BE2C (cell line): Measurements from ENCODE around the gene ENTPD6.
"Not testable (repeated sequence)": the region's sequence is repeated elsewhere in the genome, so short reads cannot be mapped to it uniquely, and the experiment has no call there.

Experiments used
- DNase-seq: peaks from one replicate; pipeline ENCODE4 v3.0.0-alpha.2; 2020
- H3K27me3 ChIP-seq: fragments of 250-450 bp; sonication (Bioruptor Pico); 2 replicates; pipeline ENCODE4 v1.5.1; 2020; ENCODE audit warnings: mild to moderate bottlenecking
- H3K36me3 ChIP-seq: fragments of 250-450 bp; sonication (Bioruptor Pico); 2 replicates; pipeline ENCODE4 v1.5.1; 2020; ENCODE audit warnings: mild to moderate bottlenecking
- H3K4me1 ChIP-seq: fragments of 250-450 bp; sonication (Bioruptor Pico); 2 replicates; pipeline ENCODE4 v1.5.1; 2020
- H3K4me3 ChIP-seq: 2 replicates; pipeline ENCODE4 v1.5.1; 2011; ENCODE audit warnings: low read depth, low read length
- H3K9me3 ChIP-seq: fragments of 250-450 bp; sonication (Bioruptor Pico); 2 replicates; pipeline ENCODE4 v1.5.1; 2020
- TF ChIP-seq, protein P1 (sequence below): IDR thresholded peaks from 2 replicates; pipeline ENCODE4 v1.5.1; 2012; ENCODE audit warnings: mild to moderate bottlenecking, low read depth, low read length

Gene ENTPD6

DNA sequence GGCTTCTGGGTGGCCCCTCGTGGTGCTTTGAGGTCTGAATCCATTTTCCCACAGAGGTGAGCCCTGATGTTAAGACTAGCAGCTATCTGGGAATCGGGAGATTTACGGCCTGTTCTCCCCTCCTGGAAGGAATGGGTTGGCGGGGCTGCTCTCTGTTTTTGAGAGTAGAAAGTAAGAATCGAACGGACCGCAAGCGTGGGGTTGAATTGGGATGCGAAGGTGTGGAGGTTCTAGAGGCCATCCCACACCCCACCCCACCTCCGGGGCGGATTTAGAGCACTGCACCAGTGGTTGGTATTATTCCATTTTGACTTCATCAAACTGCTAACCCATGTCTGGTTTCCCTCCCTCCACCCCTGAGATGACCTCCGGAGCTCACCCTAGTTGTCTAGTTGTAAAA is 63.8 kb downstream of the ENTPD6 start:
- peaks cover 25% of the 10 kb centered on the region for H3K36me3 ChIP-seq
- TF ChIP-seq, protein P1, sequence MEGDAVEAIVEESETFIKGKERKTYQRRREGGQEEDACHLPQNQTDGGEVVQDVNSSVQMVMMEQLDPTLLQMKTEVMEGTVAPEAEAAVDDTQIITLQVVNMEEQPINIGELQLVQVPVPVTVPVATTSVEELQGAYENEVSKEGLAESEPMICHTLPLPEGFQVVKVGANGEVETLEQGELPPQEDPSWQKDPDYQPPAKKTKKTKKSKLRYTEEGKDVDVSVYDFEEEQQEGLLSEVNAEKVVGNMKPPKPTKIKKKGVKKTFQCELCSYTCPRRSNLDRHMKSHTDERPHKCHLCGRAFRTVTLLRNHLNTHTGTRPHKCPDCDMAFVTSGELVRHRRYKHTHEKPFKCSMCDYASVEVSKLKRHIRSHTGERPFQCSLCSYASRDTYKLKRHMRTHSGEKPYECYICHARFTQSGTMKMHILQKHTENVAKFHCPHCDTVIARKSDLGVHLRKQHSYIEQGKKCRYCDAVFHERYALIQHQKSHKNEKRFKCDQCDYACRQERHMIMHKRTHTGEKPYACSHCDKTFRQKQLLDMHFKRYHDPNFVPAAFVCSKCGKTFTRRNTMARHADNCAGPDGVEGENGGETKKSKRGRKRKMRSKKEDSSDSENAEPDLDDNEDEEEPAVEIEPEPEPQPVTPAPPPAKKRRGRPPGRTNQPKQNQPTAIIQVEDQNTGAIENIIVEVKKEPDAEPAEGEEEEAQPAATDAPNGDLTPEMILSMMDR: no peak
- DNase-seq: no peak
- H3K27me3 ChIP-seq: no peaks in the 10 kb centered on the region
- H3K4me1 ChIP-seq: peaks cover 12% of the 10 kb centered on the region
- H3K9me3 ChIP-seq: no peaks in the 10 kb centered on the region
- no peak overlapping the region for H3K4me3 ChIP-seq

DNA sequence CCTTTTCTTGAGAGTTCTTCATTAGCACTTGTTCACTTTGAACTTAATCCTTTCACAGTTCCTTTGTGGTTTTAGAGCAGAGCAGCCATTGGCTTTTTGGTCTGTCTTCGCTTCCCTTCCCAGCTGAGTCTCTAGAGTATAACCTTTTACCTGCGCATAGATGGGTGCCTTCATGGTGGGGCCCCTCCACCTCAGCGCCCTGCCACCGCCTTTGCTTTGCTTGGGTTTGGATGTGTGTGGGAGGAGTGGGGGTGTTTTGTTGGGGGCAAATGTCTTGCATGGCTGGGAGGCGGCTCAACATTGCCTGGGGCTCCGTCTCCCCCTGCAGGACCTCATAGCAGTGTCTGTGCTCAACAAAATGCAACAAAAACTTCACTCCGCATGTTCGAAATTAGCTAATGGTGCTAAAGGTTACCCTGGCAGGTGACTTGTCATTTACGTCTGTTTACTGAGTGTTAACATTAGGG is 64.3 kb downstream of the ENTPD6 start:
- DNase-seq: no peak
- Histone ChIP-seq H3K4me1 (peaks cover 11% of the 10 kb centered on the region), H3K36me3 (peaks cover 25% of the 10 kb centered on the region), H3K27me3 (no peaks in the 10 kb centered on the region), H3K4me3 (no peak overlapping the region), H3K9me3 (no peaks in the 10 kb centered on the region)
- TF ChIP-seq, protein P1: no peak

DNA sequence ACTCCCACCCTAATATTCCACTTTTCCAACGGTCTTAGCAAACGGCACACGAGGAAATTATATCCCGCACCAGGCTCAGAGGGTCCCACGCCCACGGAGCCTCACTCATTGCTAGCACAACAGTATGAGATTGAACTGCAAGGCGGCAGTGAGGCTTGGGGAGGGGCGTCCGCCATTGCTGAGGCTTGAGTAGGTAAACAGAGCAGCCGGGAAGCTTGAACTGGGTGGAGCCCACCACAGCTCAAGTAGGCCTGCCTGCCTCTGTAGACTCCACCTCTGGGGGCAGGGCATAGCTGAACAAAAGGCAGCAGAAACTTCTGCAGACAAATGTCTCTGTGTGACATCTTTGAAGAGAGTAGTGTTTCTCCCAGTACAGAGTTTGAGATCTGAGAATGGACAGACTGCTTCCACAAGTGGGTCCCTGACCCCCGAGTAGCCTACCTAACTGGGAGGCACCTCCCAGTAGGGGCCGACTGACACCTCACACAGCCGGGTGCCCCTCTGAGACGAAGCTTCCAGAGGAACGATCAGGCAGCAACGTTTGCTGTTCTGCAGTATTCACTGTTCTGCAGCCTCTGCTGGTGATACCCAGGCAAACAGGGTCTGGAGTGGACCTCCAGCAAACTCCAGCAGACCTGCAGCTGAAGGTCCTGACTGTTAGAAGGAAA is 65.4 kb downstream of the ENTPD6 start:
- not testable (repeated sequence) for H3K4me1 ChIP-seq, H3K9me3 ChIP-seq, H3K4me3 ChIP-seq, H3K27me3 ChIP-seq, DNase-seq
- peaks cover 25% of the 10 kb centered on the region for H3K36me3 ChIP-seq

DNA sequence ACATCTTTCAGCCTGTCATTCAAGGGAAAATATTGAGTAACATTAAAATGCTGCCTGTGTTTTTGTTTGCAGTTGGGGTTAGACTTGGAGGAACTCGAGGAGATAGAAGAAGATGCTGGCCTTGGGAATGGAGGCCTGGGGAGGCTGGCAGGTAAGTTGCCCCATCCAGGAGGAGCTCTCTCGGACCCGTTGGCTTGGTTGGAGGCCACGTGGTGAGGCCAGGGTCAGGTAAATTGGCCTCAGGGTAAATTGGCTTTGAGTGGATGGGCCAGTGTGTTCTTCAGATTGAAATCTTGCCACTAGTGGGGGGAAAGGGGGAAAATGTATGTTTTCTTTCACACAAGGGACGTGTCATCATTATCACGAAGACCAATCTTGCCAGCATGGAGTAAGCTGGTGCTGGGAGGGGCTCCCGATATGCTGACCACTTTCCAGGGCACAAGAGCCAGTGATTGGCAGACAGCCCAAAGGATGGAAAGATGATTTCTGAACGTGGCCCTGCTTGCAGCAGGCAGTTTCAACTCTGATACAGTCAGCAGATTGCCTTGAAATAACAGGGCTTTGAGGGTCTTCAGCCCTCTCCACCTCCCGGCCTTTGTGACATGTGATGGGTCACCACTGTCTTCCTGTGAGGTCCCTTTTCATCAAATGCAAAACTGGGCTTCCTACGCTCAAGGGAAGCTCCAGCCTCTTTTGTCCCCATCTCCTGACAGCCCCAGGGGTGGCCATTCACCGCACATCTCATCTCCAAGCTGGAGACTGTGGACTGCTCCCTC is 73.7 kb downstream of the ENTPD6 start:
- Histone ChIP-seq H3K4me3 (no peak overlapping the region), H3K27me3 (no peaks in the 10 kb centered on the region), H3K36me3 (peaks cover 36% of the 10 kb centered on the region), H3K9me3 (no peaks in the 10 kb centered on the region), H3K4me1 (peaks cover 2% of the 10 kb centered on the region; the same call in 1 of the 2 replicates)
- peak; percentile 13 for DNase-seq
- TF ChIP-seq, protein P1: no peak

DNA sequence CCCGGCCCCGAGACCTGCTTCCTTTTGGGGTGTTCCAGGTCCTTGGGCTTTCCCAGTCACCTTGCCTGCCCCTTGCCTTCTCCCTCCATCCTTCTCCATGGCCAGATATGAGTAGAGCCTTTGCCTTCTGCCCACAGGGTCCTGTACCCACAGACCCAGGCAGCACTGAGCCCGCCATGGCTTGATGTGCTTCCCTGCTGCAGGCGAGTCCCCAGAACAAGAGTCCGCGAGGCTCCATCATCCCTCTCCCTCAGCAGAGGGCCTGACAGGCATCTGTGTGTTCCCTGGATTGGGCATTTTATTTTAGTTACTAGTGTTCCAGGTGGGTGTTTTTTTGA is 74.3 kb downstream of the ENTPD6 start:
- DNase-seq: peak; percentile 3
- Histone ChIP-seq H3K36me3 (peaks cover 41% of the 10 kb centered on the region), H3K4me1 (peaks cover 5% of the 10 kb centered on the region; the same call in 1 of the 2 replicates), H3K27me3 (no peaks in the 10 kb centered on the region), H3K9me3 (no peaks in the 10 kb centered on the region), H3K4me3 (no peak overlapping the region)
- TF ChIP-seq, protein P1: no peak

DNA sequence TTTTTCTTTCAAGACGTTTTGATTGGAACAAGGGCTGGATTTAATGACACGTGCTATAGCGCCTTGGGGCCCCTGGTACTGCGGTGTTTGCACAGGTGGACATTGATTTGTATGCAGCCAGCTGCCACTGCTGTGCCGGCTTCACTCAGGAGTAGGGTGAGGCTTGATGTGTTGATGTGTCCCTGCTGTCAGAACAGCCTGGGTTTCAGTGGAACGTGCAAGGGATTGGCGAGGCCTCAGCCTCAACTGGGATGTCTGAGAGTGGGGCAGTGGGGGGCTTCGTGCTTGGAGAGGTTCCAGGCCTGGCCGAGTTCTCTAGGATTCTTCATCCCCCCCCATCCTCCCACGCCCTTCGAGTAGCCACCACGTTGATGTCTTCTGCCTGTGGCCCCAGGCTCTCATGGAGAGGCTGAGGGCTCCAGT is 75.3 kb downstream of the ENTPD6 start:
- TF ChIP-seq, protein P1: no peak
- Histone ChIP-seq H3K9me3 (no peaks in the 10 kb centered on the region), H3K27me3 (no peaks in the 10 kb centered on the region), H3K4me1 (peaks cover 5% of the 10 kb centered on the region; the same call in 1 of the 2 replicates), H3K36me3 (peaks cover 45% of the 10 kb centered on the region), H3K4me3 (no peak overlapping the region)
- DNase-seq: peak; percentile 2
